Activated T-cell treated with anti-CD3 and anti-CD28 coated beads, Interleukin-2, amount 50 U/mL, for 1 hour (primary cell): ENCODE measurements around the gene CHRND.

Source experiments
- DNase-seq: peaks from one replicate; pipeline ENCODE4 v3.0.0-alpha.2; 2020

CHRND gene

DNA sequence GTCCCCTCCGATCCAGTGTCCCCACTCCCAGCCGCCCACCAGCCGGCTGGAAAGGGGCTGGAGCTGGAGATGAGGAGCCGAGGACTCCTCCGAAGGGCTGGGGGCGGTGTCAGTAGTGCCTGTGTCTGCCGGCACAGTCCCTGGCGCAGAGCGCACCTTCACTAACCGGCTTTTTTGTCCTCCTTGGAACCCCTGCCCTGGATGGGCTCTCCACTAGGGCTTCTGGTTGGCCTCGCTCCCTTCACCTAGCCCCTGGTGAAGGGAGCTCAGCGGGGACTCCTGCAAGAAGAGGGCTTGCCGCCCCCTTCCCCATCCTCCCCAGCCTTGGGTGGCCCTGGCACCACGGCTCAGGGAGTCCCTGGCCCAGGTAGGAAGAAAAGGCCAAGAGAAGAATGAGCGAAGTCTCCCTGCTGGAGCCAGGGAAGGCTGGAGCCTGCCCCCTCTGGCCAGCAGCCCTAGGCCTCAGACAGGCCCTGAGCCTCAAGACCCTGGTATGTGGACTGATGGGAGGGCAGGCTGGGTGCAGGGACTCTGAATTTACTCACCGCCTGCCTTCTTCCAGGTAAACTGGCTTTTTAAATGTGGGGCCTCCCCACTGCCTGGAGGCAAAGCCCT lies 37.8 kb upstream of the CHRND start:
- DNase-seq: no peak

GRCh38 chr2:232488721-232489300 lies 37.1 kb upstream of the CHRND start:
- DNase-seq: no peak

- DNase-seq: no peak
Observed at GRCh38 chr2:232489516-232490220, 36.3 kb upstream of the CHRND start.

DNA sequence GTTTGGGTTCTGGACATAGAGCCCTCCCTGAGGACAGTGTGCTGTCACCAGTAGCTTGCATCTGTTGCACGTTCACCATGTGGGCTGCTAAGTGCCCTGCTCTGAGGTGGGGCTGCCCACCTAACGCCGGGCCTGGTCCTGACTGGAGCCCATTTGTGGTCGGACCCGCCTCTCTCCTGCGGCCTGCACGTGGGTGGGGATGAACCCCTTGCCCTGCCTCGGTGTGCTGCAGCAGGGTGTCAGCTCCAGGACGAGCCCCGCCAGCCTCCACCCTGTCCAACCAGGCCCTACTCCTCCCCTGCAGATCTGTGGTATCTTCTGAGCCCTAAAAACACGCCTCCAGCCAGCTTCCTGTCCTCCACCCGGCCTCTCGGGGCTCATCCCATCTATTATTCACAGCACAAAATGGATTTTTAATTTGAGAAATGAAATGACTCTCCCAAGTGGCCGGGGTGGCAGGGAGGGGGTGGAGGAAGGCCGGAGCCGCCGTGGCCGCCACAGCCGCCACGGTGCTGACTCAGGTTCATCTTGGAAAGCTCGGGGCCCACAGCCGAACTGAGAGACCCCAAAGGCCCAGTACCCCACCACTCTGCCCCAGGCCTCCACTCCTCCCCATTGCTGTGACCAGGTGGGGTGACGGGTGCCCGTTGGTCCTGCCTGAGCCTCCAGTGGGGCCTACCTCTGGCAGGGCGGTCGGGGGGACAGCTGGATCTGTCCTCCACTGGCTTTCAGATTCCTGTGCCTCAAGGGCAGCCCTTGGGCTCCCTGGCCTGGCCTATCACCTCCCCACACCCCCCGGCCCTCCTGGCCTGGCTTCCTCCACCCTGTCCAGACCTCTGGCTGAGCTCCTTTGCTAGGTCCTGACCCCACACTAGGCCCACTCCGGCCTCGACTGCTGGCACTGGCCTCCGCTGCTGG lies 35.5 kb upstream of the CHRND start:
- DNase-seq: no peak

- no peak for DNase-seq
Observed at GRCh38 chr2:232491139-232491780, 34.7 kb upstream of the CHRND start.

- no peak for DNase-seq
Observed at GRCh38 chr2:232492236-232492848, 33.6 kb upstream of the CHRND start.

DNA sequence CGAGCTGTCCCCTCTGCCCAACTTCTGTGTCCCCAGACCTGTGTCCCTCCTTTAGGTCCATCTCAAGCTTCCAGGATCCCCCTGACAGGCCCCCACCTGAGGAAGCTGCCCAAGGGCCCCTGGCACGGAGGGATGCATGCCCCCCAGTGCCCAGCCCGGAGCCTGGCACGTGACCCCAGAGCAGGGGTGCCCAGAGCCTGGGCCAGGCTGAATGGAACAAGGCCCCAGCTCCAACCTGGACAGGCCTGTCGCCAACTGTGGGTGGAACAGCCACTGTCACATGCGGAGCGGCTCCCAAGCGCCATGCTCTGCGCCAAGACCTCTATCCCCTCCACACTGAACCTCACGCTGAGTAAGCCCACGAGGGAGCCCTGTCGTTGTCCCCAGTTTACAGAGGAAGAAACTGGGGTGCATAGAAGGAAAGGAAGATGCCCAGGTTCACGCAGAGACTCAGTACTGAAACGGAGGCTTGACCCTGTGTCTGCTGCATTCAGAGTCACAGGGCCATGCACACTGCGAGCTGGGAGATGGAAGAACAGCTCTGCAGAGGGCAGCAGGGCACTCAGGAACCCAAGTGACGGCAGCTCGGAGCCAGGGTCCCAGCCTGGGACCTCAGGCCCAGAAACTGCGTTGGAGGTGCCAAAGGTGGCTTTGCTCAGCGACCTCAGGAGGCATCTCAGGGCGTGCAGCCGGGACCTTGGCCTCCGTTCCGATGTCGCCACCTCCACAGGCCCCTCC lies 32.8 kb upstream of the CHRND start:
- DNase-seq: no peak

DNA sequence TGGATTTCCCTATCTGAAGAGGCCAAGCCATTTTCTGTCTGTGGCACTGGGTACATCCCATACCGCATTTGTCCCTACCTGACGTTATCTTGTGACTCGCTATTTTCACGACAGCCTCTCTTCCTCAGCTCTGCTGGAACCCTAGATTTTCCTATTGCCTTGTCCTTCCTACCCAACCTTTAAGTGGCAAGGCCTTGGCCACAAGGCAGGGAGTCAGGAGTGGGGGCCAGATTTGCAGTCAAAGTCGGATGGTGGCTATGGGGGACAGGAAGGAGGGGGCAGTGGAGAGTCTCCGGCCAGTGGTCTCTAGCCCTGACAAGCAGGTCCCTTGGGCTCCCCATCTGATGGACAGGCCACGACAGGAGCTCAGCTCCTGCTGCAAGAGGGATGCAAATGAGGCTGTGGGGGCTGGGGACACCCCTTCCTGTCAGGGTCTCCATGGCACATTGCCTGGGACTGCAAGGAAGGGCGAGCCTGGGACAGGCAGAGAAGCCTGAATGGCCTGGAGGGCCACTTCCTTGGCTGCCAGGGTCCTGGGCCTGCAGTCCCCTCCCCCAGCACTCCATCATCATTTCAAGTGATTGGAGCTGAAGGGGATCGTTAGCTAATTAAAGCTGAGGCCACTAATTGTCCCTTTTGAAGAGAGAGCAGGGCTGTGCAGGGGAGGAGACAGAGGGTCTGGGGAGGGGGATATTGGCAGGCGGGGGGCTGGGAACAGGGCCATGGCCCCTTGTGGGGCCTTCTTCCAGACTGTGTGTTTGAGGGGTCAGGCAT lies 32.1 kb upstream of the CHRND start:
- no peak for DNase-seq

GRCh38 chr2:232494542-232494941 lies 31.4 kb upstream of the CHRND start:
- DNase-seq: no peak

DNA sequence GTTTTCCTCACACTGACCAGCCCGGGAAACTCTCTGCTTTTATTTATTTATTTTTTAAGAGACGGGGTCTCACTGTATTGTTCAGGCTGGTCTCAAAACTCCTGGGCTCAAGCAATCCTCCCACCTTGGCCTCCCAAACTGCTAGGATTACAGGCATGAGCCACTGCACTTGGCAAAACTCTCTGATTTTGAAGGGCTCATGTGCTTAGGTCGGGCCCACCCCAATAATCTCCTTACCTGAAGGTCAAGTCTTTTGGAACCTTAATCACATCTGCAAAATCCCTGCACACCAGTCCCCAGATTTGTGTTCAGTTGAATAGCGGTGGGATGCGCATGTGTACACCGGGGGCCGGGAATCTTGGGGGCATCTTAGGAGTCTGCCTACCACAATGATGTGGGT lies 30.7 kb upstream of the CHRND start:
- DNase-seq: no peak

DNA sequence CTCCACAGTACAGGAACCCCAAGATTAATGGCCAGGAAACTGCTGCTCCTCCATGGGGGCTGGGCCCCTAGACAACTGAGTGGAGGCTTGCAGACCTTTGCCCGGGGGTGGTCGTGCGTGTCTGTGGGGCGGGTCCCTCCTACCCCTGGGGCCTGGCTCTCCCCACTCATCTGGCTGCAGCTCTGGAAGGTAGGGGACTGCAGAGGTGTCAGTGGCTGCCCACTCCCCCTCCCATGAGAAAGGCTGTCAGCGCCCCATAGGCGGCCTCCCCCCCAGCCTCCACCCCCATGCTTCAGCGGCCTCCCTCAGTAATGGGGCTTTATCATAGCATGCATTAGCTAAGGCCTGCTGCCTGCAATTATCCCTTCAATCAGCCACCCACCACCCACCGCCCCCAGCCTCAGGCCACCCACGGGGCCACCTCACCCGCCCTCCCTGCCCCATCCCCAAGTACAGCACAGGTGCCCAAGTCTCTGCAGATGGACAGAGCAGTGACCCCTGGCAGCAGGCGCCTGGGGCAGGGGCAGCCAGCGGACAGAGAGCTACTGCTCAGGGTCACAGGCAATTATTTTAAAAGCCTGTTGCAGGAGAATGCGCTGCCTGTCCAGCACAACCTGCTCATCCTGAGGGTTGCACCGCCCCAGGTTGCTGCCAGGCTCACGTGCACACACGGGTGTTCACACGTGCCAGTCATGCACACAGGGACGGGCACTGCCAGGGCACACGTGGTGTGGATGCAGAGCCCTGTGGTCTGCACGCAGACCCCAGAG lies 29.3 kb upstream of the CHRND start:
- DNase-seq: no peak

DNA sequence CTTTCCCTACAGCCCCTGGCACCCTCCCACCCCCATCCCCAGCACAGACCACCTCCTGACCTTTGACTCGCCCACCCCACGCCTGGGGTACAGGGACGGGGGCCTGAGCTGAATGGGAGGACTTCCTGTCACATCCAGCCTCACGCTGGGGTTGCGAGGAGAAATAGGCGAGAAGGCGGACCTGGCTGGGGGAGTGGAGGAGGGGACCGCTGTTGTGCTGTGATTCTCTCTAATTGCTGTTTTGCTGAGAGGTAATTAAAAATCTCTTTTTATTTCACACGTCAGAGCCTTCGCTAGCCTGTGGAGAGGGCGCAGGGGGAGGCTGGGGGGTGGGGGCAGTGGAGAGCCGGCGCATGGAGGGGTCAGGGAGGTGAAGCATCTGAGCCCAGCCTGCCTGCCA lies 28.6 kb upstream of the CHRND start:
- no peak for DNase-seq

DNA sequence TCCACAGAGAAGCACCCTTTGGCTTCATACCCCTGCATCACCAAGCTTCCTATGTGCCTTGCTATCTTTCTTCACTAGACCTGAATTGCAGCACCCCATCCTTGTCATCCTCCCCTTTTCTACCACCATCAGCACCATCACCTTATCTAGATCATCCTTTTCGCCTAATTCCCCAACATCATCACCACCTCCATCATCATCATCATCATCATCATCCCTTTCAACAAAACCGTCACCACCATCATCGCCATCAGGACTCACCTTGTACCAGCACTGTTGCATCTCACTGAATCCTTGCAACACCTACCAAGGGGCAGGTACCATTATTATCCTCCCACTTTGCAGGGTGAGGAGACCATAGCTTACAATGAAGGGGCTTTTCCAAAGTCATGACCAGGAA lies 27.5 kb upstream of the CHRND start:
- no peak for DNase-seq

- no peak for DNase-seq
Observed at GRCh38 chr2:232501331-232501771, 24.6 kb upstream of the CHRND start.

DNA sequence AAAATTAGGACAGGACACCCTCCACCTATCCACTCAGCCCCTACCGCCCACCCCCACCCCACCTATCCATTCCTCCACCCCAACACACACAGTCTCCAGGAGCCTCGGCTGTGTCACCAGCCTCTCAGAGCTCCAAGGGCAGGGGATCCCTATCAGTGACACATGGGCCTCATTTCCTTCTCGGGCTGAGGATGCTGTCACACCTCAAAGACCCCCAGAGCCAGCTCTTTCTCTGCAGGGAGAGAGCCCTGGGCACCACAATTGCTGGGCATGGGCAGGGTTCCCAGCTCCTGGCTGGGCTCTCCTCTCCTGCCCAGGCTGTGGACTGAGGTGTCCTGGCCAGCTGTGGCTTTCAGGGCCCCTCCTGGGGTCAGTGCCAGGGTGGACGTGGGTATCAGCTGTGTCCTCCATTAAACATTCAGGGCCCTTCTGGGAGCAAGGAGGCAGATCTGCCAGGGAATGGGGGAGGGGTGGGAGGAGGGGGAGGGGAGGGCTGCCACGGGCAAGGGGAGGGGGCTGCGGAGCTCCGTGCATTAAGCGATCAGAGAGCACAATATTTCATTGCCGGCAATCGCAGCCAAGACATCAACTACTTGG lies 24.1 kb upstream of the CHRND start:
- no peak for DNase-seq

DNA sequence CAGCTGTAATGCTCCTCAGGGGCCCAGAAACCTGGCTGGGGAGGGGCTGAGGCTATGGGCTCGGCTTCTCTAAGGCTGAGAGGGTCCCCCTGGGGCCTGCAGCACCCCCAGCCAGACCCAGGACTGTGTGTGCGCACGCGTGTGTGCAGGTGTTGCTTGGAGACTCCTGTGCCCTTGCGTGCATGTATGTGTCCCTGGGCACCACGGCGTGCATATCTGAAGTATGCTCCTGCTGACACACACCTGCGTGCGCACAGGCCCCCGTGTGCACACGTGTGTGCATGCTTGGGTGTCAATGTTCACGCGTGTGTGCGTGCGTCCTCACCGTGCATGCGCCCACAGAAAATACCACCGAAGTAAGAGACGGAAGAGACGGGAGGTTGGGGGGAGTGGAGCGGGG lies 23.4 kb upstream of the CHRND start:
- DNase-seq: no peak

- DNase-seq: peak; percentile 71
Observed at GRCh38 chr2:232502911-232503808, 22.8 kb upstream of the CHRND start.

- no peak for DNase-seq
Observed at GRCh38 chr2:232503809-232504323, 22.1 kb upstream of the CHRND start.
